Measurements from ENCODE around the gene B3GNT8.
"Not testable (repeated sequence)": the region's sequence is repeated elsewhere in the genome, so short reads cannot be mapped to it uniquely, and the experiment has no call there.

The B3GNT8 gene

GRCh38 chr19:41435936-41436673, 8.9 kb upstream of the B3GNT8 start:
- no peak for DNase-seq (ENCODE audit: low read depth)

GRCh38 chr19:41435376-41435775, 8.2 kb upstream of the B3GNT8 start:
- not testable (repeated sequence) for DNase-seq (ENCODE audit: low read depth)

DNA sequence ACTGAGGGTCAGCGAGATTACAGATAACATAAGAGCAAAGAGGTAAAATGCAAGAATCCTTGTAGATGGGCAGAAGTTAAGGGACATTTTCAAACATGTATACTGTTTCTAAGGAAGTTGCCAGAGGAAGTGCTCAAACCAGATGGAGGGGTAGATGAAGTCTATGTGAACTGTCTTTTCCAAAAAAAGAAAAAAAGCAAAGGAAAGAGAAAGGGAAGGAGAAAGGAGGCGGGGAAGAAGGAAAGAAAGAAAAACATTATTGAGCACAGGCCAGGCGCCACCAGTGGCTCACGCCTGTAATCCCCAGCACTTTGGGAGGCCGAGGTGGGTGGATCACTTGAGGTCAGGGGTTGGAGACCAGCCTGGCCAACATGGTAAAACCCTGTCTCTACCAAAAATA, 7.3 kb upstream of the B3GNT8 start:
- DNase-seq (ENCODE audit: low read depth), result no peak

- no peak for DNase-seq (ENCODE audit: low read depth)
Measured at GRCh38 chr19:41433171-41433570, 6.0 kb upstream of the B3GNT8 start.

- DNase-seq (ENCODE audit: low read depth), result no peak
Measured at GRCh38 chr19:41431426-41432386, 4.5 kb upstream of the B3GNT8 start.

- DNase-seq (ENCODE audit: low read depth), result no peak
Measured at GRCh38 chr19:41430922-41431321, 3.7 kb upstream of the B3GNT8 start.

- no peak for DNase-seq (ENCODE audit: low read depth)
Measured at GRCh38 chr19:41428481-41428859, 1.3 kb upstream of the B3GNT8 start.

- peak; percentile 17 for DNase-seq (ENCODE audit: low read depth)
Measured at GRCh38 chr19:41427647-41428480, 690 bp upstream of the B3GNT8 start.

DNA sequence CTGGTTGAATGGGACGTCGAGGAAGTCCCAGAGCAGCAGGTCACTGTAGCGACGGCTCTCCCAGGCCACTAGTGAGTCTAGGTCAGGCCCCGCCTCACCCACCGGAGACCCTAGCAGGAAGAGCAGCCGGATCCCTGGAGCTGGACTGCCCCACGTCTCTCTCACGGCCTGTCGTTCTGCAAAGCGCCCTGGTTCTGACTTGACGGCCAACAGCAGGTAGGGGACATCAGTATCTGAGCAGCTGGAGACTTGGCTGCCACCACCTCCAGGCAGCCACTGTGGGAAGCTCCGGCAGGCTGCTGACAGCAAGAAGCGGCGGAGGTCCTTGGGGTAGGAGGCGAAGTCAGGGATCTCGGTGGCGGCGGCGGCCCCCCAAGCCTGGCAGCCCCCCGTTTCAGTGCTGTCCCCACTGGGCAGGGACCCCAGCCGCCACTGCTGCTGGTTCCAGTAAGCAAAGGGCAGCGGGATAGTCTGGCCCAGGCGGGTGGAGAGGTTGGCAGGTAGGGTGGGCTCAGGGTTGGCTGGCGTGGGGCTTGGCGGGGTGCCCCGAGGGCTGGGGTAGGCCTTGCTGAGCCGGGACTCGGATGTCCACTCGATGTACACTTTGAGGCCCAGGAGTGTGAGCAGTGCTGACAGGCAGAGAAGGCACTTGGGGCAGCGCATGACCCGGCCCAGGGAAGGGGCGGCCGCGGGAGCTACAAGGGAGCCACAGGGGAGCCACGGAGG, 895 bp downstream of the B3GNT8 start:
- no peak for DNase-seq (ENCODE audit: low read depth)

DNA sequence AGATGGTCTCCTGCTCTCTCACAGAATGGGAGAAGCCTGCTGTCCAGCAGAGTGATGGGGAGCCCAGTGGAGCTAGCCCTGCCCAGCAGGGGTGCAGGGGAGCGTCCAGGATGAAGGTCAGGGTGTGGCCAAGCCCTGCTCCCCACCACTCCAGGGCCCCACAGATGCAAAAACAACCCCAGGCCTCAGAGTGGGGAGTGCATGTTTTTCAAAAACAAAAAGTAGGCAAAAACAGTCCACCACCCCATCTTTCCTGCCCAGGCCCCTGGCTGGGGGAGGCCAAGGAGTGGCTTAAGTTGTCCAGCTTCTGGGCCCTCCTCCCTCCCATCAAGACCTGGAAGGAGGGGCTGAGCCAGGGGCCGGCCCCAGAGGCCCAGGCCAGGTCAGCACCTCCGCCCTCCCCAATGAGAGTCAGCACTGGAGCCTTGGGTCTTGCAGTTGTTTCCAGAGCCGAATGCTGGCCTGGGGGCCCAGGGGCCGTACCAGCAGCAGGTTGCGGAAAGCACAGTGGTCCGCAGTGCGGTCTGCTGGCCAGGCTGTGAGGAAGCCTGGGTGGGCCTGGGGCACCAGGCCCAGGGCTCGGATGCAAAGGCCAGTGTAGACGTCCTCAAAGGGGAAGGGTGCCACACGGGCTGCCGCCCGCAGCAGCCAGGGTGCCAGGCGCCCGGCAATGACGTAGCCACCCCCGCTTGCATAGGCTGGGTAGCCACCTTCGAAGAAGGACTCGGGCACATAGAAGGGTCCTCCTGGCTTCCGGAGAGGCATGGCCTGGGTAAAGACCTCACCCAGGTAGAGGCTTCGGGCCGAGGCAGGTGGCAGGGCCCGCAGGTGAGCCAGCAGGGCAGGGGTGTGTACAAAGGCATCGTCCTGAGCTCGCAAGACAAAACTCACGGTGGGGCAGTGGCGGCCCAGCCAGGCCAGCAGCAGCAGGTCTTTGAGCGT, 1.7 kb downstream of the B3GNT8 start:
- no peak for DNase-seq (ENCODE audit: low read depth)

DNA sequence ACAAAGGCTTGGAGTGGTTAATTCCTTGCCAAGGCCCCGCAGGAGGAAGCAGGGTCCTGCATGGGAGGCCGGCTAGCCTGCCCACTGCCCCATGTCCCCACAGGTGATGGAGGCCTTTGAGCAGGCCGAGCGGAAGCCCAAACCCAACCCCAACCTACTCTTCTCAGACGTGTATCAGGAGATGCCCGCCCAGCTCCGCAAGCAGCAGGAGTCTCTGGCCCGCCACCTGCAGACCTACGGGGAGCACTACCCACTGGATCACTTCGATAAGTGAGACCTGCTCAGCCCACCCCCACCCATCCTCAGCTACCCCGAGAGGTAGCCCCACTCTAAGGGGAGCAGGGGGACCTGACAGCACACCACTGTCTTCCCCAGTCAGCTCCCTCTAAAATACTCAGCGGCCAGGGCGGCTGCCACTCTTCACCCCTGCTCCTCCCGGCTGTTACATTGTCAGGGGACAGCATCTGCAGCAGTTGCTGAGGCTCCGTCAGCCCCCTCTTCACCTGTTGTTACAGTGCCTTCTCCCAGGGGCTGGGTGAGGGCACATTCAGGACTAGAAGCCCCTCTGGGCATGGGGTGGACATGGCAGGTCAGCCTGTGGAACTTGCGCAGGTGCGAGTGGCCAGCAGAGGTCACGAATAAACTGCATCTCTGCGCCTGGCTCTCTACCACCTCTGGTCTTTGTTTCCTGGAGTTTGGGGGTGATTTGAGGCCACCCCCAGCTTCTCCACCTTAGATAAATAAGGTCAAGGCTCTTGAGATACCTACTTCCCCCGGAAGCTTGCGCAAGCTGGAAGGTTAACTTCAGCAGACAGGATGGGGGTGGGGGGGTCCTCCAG, 2.6 kb downstream of the B3GNT8 start:
- DNase-seq (ENCODE audit: low read depth), result no peak

DNA sequence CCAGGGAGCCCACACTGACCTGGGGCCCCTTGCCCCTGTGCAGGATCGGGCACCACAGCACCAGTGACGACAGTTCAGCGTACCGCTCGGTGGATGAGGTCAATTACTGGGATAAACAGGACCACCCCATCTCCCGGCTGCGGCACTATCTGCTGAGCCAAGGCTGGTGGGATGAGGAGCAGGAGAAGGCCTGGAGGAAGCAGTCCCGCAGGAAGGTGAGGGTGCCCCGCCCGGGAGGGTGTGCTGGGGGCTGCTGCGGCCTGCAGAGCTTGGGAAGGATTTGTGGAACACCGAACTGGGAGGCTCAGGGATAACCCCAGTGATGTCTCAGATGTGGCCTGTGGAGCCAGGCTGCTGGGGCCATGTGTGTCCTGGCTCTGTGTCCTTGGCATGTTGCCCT, 4.2 kb downstream of the B3GNT8 start:
- no peak for DNase-seq (ENCODE audit: low read depth)

DNA sequence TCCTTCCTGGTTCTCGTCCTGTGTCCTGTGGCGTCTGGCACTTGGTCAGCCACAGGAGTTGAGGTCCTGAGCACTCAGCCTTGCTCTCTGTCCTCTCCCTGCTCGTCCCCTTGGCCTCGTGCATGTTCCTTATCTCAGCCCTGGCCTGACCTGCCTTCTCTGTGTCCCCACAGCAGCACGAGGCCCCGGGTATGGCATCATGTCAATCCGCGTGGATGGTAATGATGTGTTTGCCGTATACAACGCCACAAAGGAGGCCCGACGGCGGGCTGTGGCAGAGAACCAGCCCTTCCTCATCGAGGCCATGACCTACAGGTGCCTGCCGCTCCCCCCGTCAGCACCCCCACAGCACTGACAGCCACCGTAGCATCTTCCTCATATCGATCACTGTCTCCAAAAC, 4.7 kb downstream of the B3GNT8 start:
- DNase-seq (ENCODE audit: low read depth), result no peak

DNA sequence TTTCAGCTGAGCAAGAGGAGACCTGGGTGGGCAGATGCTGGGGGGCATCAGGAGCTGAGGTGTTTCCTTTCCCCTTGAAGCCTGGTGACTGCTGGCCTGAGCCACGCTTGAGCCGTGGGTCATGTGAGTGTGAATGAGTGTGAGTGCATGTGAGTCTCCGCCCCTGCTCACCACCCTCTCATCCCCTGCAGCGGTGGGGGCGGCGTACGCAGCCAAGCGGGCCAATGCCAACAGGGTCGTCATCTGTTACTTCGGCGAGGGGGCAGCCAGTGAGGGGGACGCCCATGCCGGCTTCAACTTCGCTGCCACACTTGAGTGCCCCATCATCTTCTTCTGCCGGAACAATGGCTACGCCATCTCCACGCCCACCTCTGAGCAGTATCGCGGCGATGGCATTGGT, 5.2 kb downstream of the B3GNT8 start:
- no peak for DNase-seq (ENCODE audit: low read depth)

DNA sequence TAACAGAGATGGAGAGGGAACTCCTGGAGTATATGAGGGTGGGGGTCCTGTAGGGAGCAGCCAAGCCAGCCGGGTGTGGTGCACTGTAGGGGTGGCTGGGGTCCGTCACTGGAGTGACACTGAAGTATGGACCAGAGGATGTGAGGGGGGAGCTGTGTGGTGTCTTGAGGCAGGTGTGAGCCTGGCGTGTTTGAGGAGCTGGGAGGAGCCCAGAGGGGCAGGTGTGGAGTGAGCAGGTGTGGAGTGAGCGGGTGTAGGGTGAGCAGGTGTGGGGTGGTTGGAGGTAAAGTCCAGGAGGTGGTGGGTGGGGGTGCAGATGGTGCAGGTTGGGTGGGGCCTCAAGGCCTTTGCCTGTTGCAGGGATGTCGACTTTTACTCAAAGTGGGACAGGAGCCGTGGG, 5.9 kb downstream of the B3GNT8 start:
- no peak for DNase-seq (ENCODE audit: low read depth)

- no peak for DNase-seq (ENCODE audit: low read depth)
Measured at GRCh38 chr19:41420101-41420880, 6.9 kb downstream of the B3GNT8 start.

GRCh38 chr19:41416194-41416674, 10.9 kb downstream of the B3GNT8 start:
- DNase-seq (ENCODE audit: low read depth), result no peak

GRCh38 chr19:41415154-41415571, 12.0 kb downstream of the B3GNT8 start:
- DNase-seq (ENCODE audit: low read depth), result no peak

DNA sequence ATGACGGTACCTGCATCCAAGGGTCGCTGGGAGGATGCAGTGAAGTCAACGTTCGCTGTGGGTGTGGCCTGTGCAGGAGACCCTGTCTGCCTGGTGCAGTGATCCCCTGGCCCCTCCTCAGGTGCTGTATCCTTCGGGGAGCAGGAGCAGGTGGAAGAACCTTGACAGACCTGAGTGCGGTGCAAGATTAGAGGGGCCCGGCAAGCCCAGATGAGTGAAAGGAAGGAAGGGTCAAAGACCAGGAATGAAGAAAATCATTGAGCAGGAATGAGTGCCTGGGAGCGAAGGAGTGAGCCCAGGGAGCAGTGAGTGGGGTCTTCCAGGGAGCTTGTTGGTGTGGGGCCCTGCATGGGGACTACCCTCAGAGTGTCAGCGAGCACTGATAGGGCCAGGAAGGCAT, 12.7 kb downstream of the B3GNT8 start:
- no peak for DNase-seq (ENCODE audit: low read depth)
